GM12878 (cell line): Measurements from ENCODE around the gene DNMT3L. TPM values are rescaled to one million over a fixed set of nuclear protein-coding genes. Genes with fewer than 3 reads are reported as not detected.

Experiments used
- ATAC-seq: fragments of 200-7000 bp; cut with Tn5 transposase; 3 replicates; pipeline ENCODE4 v1.9.1; 2020; ENCODE audit warnings: mild to moderate bottlenecking, moderate library complexity
- BruUV-seq: library from RNA; stranded (reverse); fragments of 400-500 nt; replicated peaks from 2 replicates; lab custom pipeline; 2021; lab: Mats Ljungman, UMichigan
- CTCF ChIA-PET: fragments of 300-600 bp; sonication (Branson Sonifier 250); formaldehyde crosslinking; extraction: SDS; loops from one replicate; lab custom pipeline; 2021; ENCODE audit warnings: inconsistent platforms; lab: Yijun Ruan, JAX
- POLR2A ChIA-PET: fragments of 350-600 bp; formaldehyde crosslinking; extraction: SDS; loops from one replicate; lab custom pipeline; 2021; ENCODE audit warnings: inconsistent platforms; lab: Charles Lee
- RAD21 ChIA-PET: fragments of 300-600 bp; sonication (Branson Sonifier 250); formaldehyde crosslinking; loops from one replicate; lab custom pipeline; 2023; ENCODE audit warnings: antibody characterized with exemption; ENCODE audit not compliant: unreplicated experiment; lab: Charles Lee
- SMC1A ChIA-PET: fragments of 300-600 bp; sonication (Branson Sonifier 250); formaldehyde crosslinking; loops from one replicate; lab custom pipeline; 2023; ENCODE audit not compliant: unreplicated experiment, uncharacterized antibody; lab: Charles Lee
- DNase-seq: peaks from one replicate; pipeline ENCODE4 v3.0.0-alpha.2; 2011; ENCODE audit warnings: low read depth, low spot score
- FAIRE-seq: peaks from 3 replicates; lab custom pipeline; 2011; peaks lifted over from hg19 to GRCh38; lab: Jason Lieb, UNC
- H2AFZ ChIP-seq: 2 replicates; pipeline ENCODE4 v1.6.0; 2011; ENCODE audit warnings: low read depth, low read length, control low read depth; ENCODE audit not compliant: control insufficient read depth
- H3K27ac ChIP-seq: 2 replicates; pipeline ENCODE4 v1.5.1; 2011; ENCODE audit warnings: control low read depth; ENCODE audit not compliant: control insufficient read depth, insufficient read depth
- H3K27me3 ChIP-seq, 2 experiments: replicated peaks in 1 of 2; 2 replicates each; pipeline versions ENCODE4 v1.6.0 to v1.6.1; 2011; ENCODE audit warnings: low read length in 1 of 2; ENCODE audit not compliant: control insufficient read depth in 2 of 2, insufficient read depth in 2 of 2
- H3K36me3 ChIP-seq, 2 experiments: 2 replicates each; pipeline ENCODE4 v1.5.1; 2011; ENCODE audit warnings: low read length in 1 of 2; ENCODE audit not compliant: control insufficient read depth in 2 of 2, insufficient read depth in 2 of 2
- H3K4me1 ChIP-seq: 2 replicates; pipeline ENCODE4 v1.6.1; 2011; ENCODE audit warnings: mild to moderate bottlenecking, low read length, moderate library complexity, mixed read lengths; ENCODE audit not compliant: control insufficient read depth, insufficient read depth
- H3K4me2 ChIP-seq: 2 replicates; pipeline ENCODE4 v1.6.0; 2011; ENCODE audit warnings: control low read depth; ENCODE audit not compliant: control insufficient read depth, insufficient read depth
- H3K4me3 ChIP-seq: fragments of 200-600 bp; sonication (generic); 2 replicates; pipeline ENCODE4 v1.5.1; 2016
- H3K79me2 ChIP-seq: 2 replicates; pipeline ENCODE4 v1.6.0; 2011; ENCODE audit warnings: low read length; ENCODE audit not compliant: control insufficient read depth, insufficient read depth
- H3K9ac ChIP-seq: 2 replicates; pipeline ENCODE4 v1.8.0; 2011; ENCODE audit warnings: low read length, control low read depth, mixed read lengths; ENCODE audit not compliant: control insufficient read depth, insufficient read depth
- H3K9me3 ChIP-seq: replicated peaks from 3 replicates; pipeline ENCODE4 v1.5.1; 2011; ENCODE audit warnings: mild to moderate bottlenecking, low read length; ENCODE audit not compliant: control insufficient read depth, insufficient read depth
- H4K20me1 ChIP-seq: 2 replicates; pipeline ENCODE4 v1.6.0; 2011; ENCODE audit not compliant: control insufficient read depth, insufficient read depth
- ATF2 ChIP-seq: IDR thresholded peaks from 2 replicates; pipeline ENCODE4 v1.6.1; 2012; ENCODE audit warnings: low read length, inconsistent platforms
- CTCF ChIP-seq, 3 experiments: IDR thresholded peaks in 2 of 3; conservative IDR thresholded peaks in 1 of 3; 2 replicates each; pipeline ENCODE4 v1.5.1; 2011; ENCODE audit warnings: low read depth in 3 of 3, low read length in 3 of 3, mild to moderate bottlenecking in 3 of 3, control low read depth in 2 of 3, moderate library complexity in 2 of 3, inconsistent platforms in 1 of 3, mixed read lengths in 1 of 3; ENCODE audit not compliant: control insufficient read depth in 2 of 3, insufficient read depth in 1 of 3; ENCODE audit errors: extremely low read depth in 1 of 3
- ETV6 ChIP-seq, 2 experiments: fragments of 450-650 bp in 1 of 2; IDR thresholded peaks in 1 of 2; conservative IDR thresholded peaks in 1 of 2; 2 replicates each; pipeline ENCODE4 v1.6.1; 2014; ENCODE audit warnings: antibody characterized with exemption in 1 of 2, borderline replicate concordance in 1 of 2, low read depth in 1 of 2, mild to moderate bottlenecking in 1 of 2, moderate library complexity in 1 of 2
- FOXM1 ChIP-seq: IDR thresholded peaks from 2 replicates; pipeline ENCODE4 v1.6.1; 2012; ENCODE audit warnings: low read depth, mild to moderate bottlenecking, inconsistent platforms, low read length, moderate library complexity
- NR2C1 ChIP-seq: fragments of 450-650 bp; IDR thresholded peaks from 2 replicates; pipeline ENCODE4 v1.6.1; 2017; ENCODE audit warnings: antibody characterized with exemption, mild to moderate bottlenecking, moderate library complexity
- SMARCA5 ChIP-seq: fragments of 450-650 bp; IDR thresholded peaks from 2 replicates; pipeline ENCODE4 v1.6.1; 2017; ENCODE audit warnings: mild to moderate bottlenecking
- ZBTB40 ChIP-seq: fragments of 450-650 bp; IDR thresholded peaks from 2 replicates; pipeline ENCODE4 v1.6.1; 2016; ENCODE audit warnings: mild to moderate bottlenecking, moderate library complexity, borderline replicate concordance
- ZNF274 ChIP-seq: IDR thresholded peaks from one replicate; pipeline ENCODE4 v1.8.0; 2011; ENCODE audit not compliant: insufficient read length, insufficient read depth
- WGBS: methylation state at CpG from one replicate; pipeline ENCODE4 v1.1.6; 2016; ENCODE audit warnings: low lambda C conversion rate; ENCODE audit not compliant: insufficient replicate concordance, insufficient coverage; ENCODE audit errors: missing lambda C conversion rate; 5-methylcytosine and 5-hydroxymethylcytosine counted together
- in situ Hi-C: fragments of 300-500 bp; cut with MboI; formaldehyde crosslinking; loops from 9 replicates; pipeline ENCODE4 v1.14.3; 2018; ENCODE audit warnings: mixed read lengths
- intact Hi-C: fragments of 100-400 bp; cut with micrococcal nuclease; formaldehyde crosslinking; loops from one replicate; pipeline ENCODE4 v1.14.2; 2022; ENCODE audit not compliant: unreplicated experiment
- polyA plus RNA-seq, 11 experiments: library from polyadenylated mRNA; depleted of rRNA in 4 of 11; unstranded in 6 of 11; stranded (reverse) in 5 of 11; fragments of >200 nt; fragmentation: Nextera tagmentation in 4 of 11; fragmentation: Illumina TruSeq in 1 of 11; extraction: Ambion mirVana in 4 of 11; extraction: Trizol in 1 of 11; gene quantifications; 1 replicate in 1 of 11; 2 replicates in 10 of 11; pipeline versions ENCODE4 v1.2.1 to v1.2.3, GENCODE V29; 2011 to 2016; ENCODE audit warnings: inconsistent platforms in 2 of 11, missing spikeins in 2 of 11, low read depth in 1 of 11
- total RNA-seq, 4 experiments: library from RNA; depleted of rRNA in 3 of 4; stranded (reverse); fragments of >200 nt in 3 of 4; fragmentation: Illumina TruSeq in 1 of 4; extraction: Trizol in 1 of 4; gene quantifications; 2 replicates each; pipeline versions ENCODE4 v1.2.1 to v1.2.3, GENCODE V29; 2013 to 2021

DNMT3L gene
- total and polyA plus RNA-seq, 10 of the 15 experiments (the other 5 are each of a cell fraction or from before 2014, with no cell fraction given) = not detected

GRCh38 chr21:44298301-44298700 lies 36.6 kb upstream of the DNMT3L start (continued):
- peak; percentile 85 for TF ChIP-seq SMARCA5
- TF ChIP-seq ATF2 = no peak
- no peak for TF ChIP-seq NR2C1
- peak in 2 of 3 experiments; percentile 19 to 26; a peak in 2 of 6 replicates for TF ChIP-seq CTCF (IDR thresholded peaks at IDR 0.05 in 2 of 3, conservative IDR thresholded peaks at IDR 0.05 in 1 of 3; ENCODE audit: control insufficient read depth in 2 of 3, extremely low read depth in 1 of 3, insufficient read depth in 1 of 3, low read depth in 3 of 3, low read length in 3 of 3)
- TF ChIP-seq, all 136 proteins: peak for 6

- no peak overlapping the region for H2AFZ ChIP-seq
- H3K27me3 ChIP-seq = no peaks in the 10 kb centered on the region
- CTCF ChIA-PET = interaction anchor here (0.5 to 2.0 kb wide), 17 partner anchors 10 to 1332 kb away, joined by 3 to 15 read pairs (median 4); no protein-coding TSS in a partner anchor
- in situ Hi-C loops (no loop called here), intact Hi-C loops (no loop called here)
- peaks cover 47% of the 10 kb centered on the region for H3K4me1 ChIP-seq
- BruUV-seq = no TSS peak
- SMC1A ChIA-PET = interaction anchor here (1.3 to 2.8 kb wide), 2 partner anchors 30 to 40 kb away, joined by 4 to 11 read pairs; no protein-coding TSS in a partner anchor
- no peaks in the 10 kb centered on the region for H3K9me3 ChIP-seq
- no peak overlapping the region for H3K9ac ChIP-seq
- WGBS = 8% methylated on average over 22 of the region's 22 CpGs
- H3K4me3 ChIP-seq = no peak overlapping the region
- no peaks in the 10 kb centered on the region for H4K20me1 ChIP-seq
- H3K79me2 ChIP-seq = peaks cover 36% of the 10 kb centered on the region
- H3K36me3 ChIP-seq = no peaks in the 10 kb centered on the region
- peak overlapping the region; percentile 66 for H3K4me2 ChIP-seq
- peak overlapping the region; percentile 40 for H3K27ac ChIP-seq
- peak; percentile 94 for FAIRE-seq
- ATAC-seq = peak; percentile 57
- POLR2A ChIA-PET = interaction anchor here (0.6 to 2.1 kb wide), 4 partner anchors 10 to 506 kb away, joined by 3 to 6 read pairs (median 3); no protein-coding TSS in a partner anchor
- DNase-seq = peak; percentile 61
- RAD21 ChIA-PET = interaction anchor here (0.8 to 3.0 kb wide), 7 partner anchors 10 to 496 kb away, joined by 3 to 27 read pairs (median 6); partner anchors contain the start of gene CFAP410
- TF ChIP-seq CTCF (IDR thresholded peaks at IDR 0.05 in 2 of 3, conservative IDR thresholded peaks at IDR 0.05 in 1 of 3; ENCODE audit: control insufficient read depth in 2 of 3, extremely low read depth in 1 of 3, insufficient read depth in 1 of 3, low read depth in 3 of 3, low read length in 3 of 3) (peak; percentile 77 to 94 (median 84); a peak in 5 of 6 replicates), ETV6 (conservative IDR thresholded peaks at IDR 0.05 in 1 of 2, IDR thresholded peaks at IDR 0.05 in 1 of 2; ENCODE audit: borderline replicate concordance in 1 of 2, low read depth in 1 of 2) (peak in 1 of 2 experiments; percentile 14; a peak in 1 of 4 replicates), ZNF274 (no peak), FOXM1 (no peak), ZBTB40 (no peak)
Observed at GRCh38 chr21:44297525-44298290, 36.0 kb upstream of the DNMT3L start.
